GM12878 (cell line): ENCODE data around the gene NDC1. TPM values are rescaled to one million over a fixed set of nuclear protein-coding genes. Genes with fewer than 3 reads are reported as not detected.
"Not testable (repeated sequence)": the region's sequence is repeated elsewhere in the genome, so short reads cannot be mapped to it uniquely, and the experiment has no call there.

Source experiments
- ATAC-seq: fragments of 200-7000 bp; cut with Tn5 transposase; 3 replicates; pipeline ENCODE4 v1.9.1; 2020; ENCODE audit warnings: mild to moderate bottlenecking, moderate library complexity
- BruUV-seq: library from RNA; stranded (reverse); fragments of 400-500 nt; replicated peaks from 2 replicates; lab custom pipeline; 2021; lab: Mats Ljungman, UMichigan
- CTCF ChIA-PET: fragments of 300-600 bp; sonication (Branson Sonifier 250); formaldehyde crosslinking; extraction: SDS; loops from one replicate; lab custom pipeline; 2021; ENCODE audit warnings: inconsistent platforms; lab: Yijun Ruan, JAX
- POLR2A ChIA-PET: fragments of 350-600 bp; formaldehyde crosslinking; extraction: SDS; loops from one replicate; lab custom pipeline; 2021; ENCODE audit warnings: inconsistent platforms; lab: Charles Lee
- RAD21 ChIA-PET: fragments of 300-600 bp; sonication (Branson Sonifier 250); formaldehyde crosslinking; loops from one replicate; lab custom pipeline; 2023; ENCODE audit warnings: antibody characterized with exemption; ENCODE audit not compliant: unreplicated experiment; lab: Charles Lee
- SMC1A ChIA-PET: fragments of 300-600 bp; sonication (Branson Sonifier 250); formaldehyde crosslinking; loops from one replicate; lab custom pipeline; 2023; ENCODE audit not compliant: unreplicated experiment, uncharacterized antibody; lab: Charles Lee
- DNase-seq: peaks from one replicate; pipeline ENCODE4 v3.0.0-alpha.2; 2011; ENCODE audit warnings: low read depth, low spot score
- FAIRE-seq: peaks from 3 replicates; lab custom pipeline; 2011; peaks lifted over from hg19 to GRCh38; lab: Jason Lieb, UNC
- H2AFZ ChIP-seq: 2 replicates; pipeline ENCODE4 v1.6.0; 2011; ENCODE audit warnings: low read depth, low read length, control low read depth; ENCODE audit not compliant: control insufficient read depth
- H3K27ac ChIP-seq: 2 replicates; pipeline ENCODE4 v1.5.1; 2011; ENCODE audit warnings: control low read depth; ENCODE audit not compliant: control insufficient read depth, insufficient read depth
- H3K27me3 ChIP-seq, 2 experiments: replicated peaks in 1 of 2; 2 replicates each; pipeline versions ENCODE4 v1.6.0 to v1.6.1; 2011; ENCODE audit warnings: low read length in 1 of 2; ENCODE audit not compliant: control insufficient read depth in 2 of 2, insufficient read depth in 2 of 2
- H3K36me3 ChIP-seq, 2 experiments: 2 replicates each; pipeline ENCODE4 v1.5.1; 2011; ENCODE audit warnings: low read length in 1 of 2; ENCODE audit not compliant: control insufficient read depth in 2 of 2, insufficient read depth in 2 of 2
- H3K4me1 ChIP-seq: 2 replicates; pipeline ENCODE4 v1.6.1; 2011; ENCODE audit warnings: mild to moderate bottlenecking, low read length, moderate library complexity, mixed read lengths; ENCODE audit not compliant: control insufficient read depth, insufficient read depth
- H3K4me2 ChIP-seq: 2 replicates; pipeline ENCODE4 v1.6.0; 2011; ENCODE audit warnings: control low read depth; ENCODE audit not compliant: control insufficient read depth, insufficient read depth
- H3K4me3 ChIP-seq: fragments of 200-600 bp; sonication (generic); 2 replicates; pipeline ENCODE4 v1.5.1; 2016
- H3K79me2 ChIP-seq: 2 replicates; pipeline ENCODE4 v1.6.0; 2011; ENCODE audit warnings: low read length; ENCODE audit not compliant: control insufficient read depth, insufficient read depth
- H3K9ac ChIP-seq: 2 replicates; pipeline ENCODE4 v1.8.0; 2011; ENCODE audit warnings: low read length, control low read depth, mixed read lengths; ENCODE audit not compliant: control insufficient read depth, insufficient read depth
- H3K9me3 ChIP-seq: replicated peaks from 3 replicates; pipeline ENCODE4 v1.5.1; 2011; ENCODE audit warnings: mild to moderate bottlenecking, low read length; ENCODE audit not compliant: control insufficient read depth, insufficient read depth
- H4K20me1 ChIP-seq: 2 replicates; pipeline ENCODE4 v1.6.0; 2011; ENCODE audit not compliant: control insufficient read depth, insufficient read depth
- FOXK2 ChIP-seq: fragments of 450-650 bp; IDR thresholded peaks from 2 replicates; pipeline ENCODE4 v1.6.1; 2017; ENCODE audit warnings: mild to moderate bottlenecking, moderate library complexity
- RB1 ChIP-seq: fragments of 450-650 bp; formaldehyde crosslinking; IDR thresholded peaks from 2 replicates; pipeline ENCODE4 v1.6.1; 2017; ENCODE audit warnings: mild to moderate bottlenecking, borderline replicate concordance
- WGBS: methylation state at CpG from one replicate; pipeline ENCODE4 v1.1.6; 2016; ENCODE audit warnings: low lambda C conversion rate; ENCODE audit not compliant: insufficient replicate concordance, insufficient coverage; ENCODE audit errors: missing lambda C conversion rate; 5-methylcytosine and 5-hydroxymethylcytosine counted together
- in situ Hi-C: fragments of 300-500 bp; cut with MboI; formaldehyde crosslinking; loops from 9 replicates; pipeline ENCODE4 v1.14.3; 2018; ENCODE audit warnings: mixed read lengths
- intact Hi-C: fragments of 100-400 bp; cut with micrococcal nuclease; formaldehyde crosslinking; loops from one replicate; pipeline ENCODE4 v1.14.2; 2022; ENCODE audit not compliant: unreplicated experiment
- polyA plus RNA-seq, 11 experiments: library from polyadenylated mRNA; depleted of rRNA in 4 of 11; unstranded in 6 of 11; stranded (reverse) in 5 of 11; fragments of >200 nt; fragmentation: Nextera tagmentation in 4 of 11; fragmentation: Illumina TruSeq in 1 of 11; extraction: Ambion mirVana in 4 of 11; extraction: Trizol in 1 of 11; gene quantifications; 1 replicate in 1 of 11; 2 replicates in 10 of 11; pipeline versions ENCODE4 v1.2.1 to v1.2.3, GENCODE V29; 2011 to 2016; ENCODE audit warnings: inconsistent platforms in 2 of 11, missing spikeins in 2 of 11, low read depth in 1 of 11
- total RNA-seq, 4 experiments: library from RNA; depleted of rRNA in 3 of 4; stranded (reverse); fragments of >200 nt in 3 of 4; fragmentation: Illumina TruSeq in 1 of 4; extraction: Trizol in 1 of 4; gene quantifications; 2 replicates each; pipeline versions ENCODE4 v1.2.1 to v1.2.3, GENCODE V29; 2013 to 2021
- TF ChIP-seq, protein P1 (sequence below), 3 experiments: IDR thresholded peaks in 2 of 3; conservative IDR thresholded peaks in 1 of 3; 2 replicates each; pipeline ENCODE4 v1.5.1; 2011; ENCODE audit warnings: low read depth in 3 of 3, low read length in 3 of 3, mild to moderate bottlenecking in 3 of 3, control low read depth in 2 of 3, moderate library complexity in 2 of 3, inconsistent platforms in 1 of 3, mixed read lengths in 1 of 3; ENCODE audit not compliant: control insufficient read depth in 2 of 3, insufficient read depth in 1 of 3; ENCODE audit errors: extremely low read depth in 1 of 3

NDC1 gene
- total and polyA plus RNA-seq, 10 of the 15 experiments (the other 5 are each of a cell fraction or from before 2014, with no cell fraction given): 20.2 to 77.6 (median 47.1) TPM

DNA sequence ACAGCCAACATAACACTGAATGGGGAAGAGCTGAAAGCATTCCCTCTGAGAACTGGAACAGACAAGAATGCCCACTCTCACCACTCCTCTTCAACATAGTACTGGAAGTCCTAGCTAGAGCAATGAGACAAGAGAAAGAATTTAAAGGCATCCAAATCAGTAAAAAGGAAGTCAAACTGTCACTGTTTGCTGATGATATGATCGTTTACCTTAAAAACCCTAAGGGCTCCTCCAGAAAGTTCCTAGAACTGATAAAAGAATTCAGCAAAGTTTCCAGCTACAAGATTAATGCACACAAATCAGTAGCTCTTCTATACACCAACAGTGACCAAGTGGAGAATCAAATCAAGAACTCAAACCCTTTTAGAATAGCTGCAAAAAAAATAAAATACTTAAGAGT, 22.6 kb downstream of the NDC1 start:
- H3K4me1 ChIP-seq, POLR2A ChIA-PET, H3K4me2 ChIP-seq, DNase-seq, BruUV-seq, CTCF ChIA-PET, FAIRE-seq, H3K9ac ChIP-seq, H3K27me3 ChIP-seq, H3K27ac ChIP-seq, H3K9me3 ChIP-seq, intact Hi-C loops, H4K20me1 ChIP-seq, H3K79me2 ChIP-seq, RAD21 ChIA-PET, in situ Hi-C loops, H2AFZ ChIP-seq, H3K4me3 ChIP-seq, ATAC-seq: not testable (repeated sequence)
- SMC1A ChIA-PET: interaction anchor here (1.3 kb wide), 1 partner anchor 53 kb away, joined by 3 read pairs; no protein-coding TSS in a partner anchor
- H3K36me3 ChIP-seq: peaks cover 2 to 15% of the 10 kb centered on the region in 2 experiments
- 60% methylated on average over 1 of the region's 1 CpG for WGBS

DNA sequence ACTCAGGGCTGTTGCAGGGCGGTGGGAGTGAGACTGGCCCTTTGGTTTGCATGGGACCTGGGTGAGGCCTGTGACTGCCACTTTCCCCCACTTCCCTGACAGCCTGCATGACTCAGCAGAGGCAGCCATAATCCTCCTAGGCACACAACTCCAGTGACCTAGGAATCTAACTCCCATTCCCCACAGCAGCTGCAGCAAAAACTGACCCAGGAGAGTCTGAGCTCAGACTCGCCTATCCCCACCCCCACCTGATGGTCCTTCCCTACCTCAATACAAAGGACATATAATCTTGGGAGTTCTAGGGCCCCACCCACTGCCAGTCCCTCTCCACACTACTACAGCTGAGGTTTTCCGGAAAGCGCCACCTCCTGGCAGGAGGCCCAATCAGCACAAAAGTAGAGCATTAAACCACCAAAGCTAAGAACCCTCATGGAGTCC, 26.7 kb downstream of the NDC1 start:
- Histone ChIP-seq H3K36me3 (peaks cover 3 to 25% of the 10 kb centered on the region in 2 experiments), H3K9ac (no peak overlapping the region), H3K27ac (no peak overlapping the region), H3K79me2 (no peaks in the 10 kb centered on the region), H3K4me3 (no peak overlapping the region), H3K27me3 (no peaks in the 10 kb centered on the region), H3K4me1 (no peaks in the 10 kb centered on the region), H4K20me1 (no peaks in the 10 kb centered on the region), H3K4me2 (no peak overlapping the region), H3K9me3 (no peaks in the 10 kb centered on the region; the same call in 2 of the 3 replicates), H2AFZ (no peak overlapping the region)
- CTCF ChIA-PET: interaction anchor here (0.6 to 2.4 kb wide), 9 partner anchors 9 to 533 kb away, joined by 3 to 10 read pairs (median 4); no protein-coding TSS in a partner anchor
- in situ Hi-C loops (no loop called here), intact Hi-C loops (no loop called here)
- SMC1A ChIA-PET: no interaction called here
- 0 out of 3 replicates have a peak, but pooled peaks have one; percentile 27 for ATAC-seq
- no peak for FAIRE-seq
- TF ChIP-seq RB1: no peak
- TF ChIP-seq, protein P1, sequence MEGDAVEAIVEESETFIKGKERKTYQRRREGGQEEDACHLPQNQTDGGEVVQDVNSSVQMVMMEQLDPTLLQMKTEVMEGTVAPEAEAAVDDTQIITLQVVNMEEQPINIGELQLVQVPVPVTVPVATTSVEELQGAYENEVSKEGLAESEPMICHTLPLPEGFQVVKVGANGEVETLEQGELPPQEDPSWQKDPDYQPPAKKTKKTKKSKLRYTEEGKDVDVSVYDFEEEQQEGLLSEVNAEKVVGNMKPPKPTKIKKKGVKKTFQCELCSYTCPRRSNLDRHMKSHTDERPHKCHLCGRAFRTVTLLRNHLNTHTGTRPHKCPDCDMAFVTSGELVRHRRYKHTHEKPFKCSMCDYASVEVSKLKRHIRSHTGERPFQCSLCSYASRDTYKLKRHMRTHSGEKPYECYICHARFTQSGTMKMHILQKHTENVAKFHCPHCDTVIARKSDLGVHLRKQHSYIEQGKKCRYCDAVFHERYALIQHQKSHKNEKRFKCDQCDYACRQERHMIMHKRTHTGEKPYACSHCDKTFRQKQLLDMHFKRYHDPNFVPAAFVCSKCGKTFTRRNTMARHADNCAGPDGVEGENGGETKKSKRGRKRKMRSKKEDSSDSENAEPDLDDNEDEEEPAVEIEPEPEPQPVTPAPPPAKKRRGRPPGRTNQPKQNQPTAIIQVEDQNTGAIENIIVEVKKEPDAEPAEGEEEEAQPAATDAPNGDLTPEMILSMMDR (IDR thresholded peaks at IDR 0.05 in 2 of 3, conservative IDR thresholded peaks at IDR 0.05 in 1 of 3; ENCODE audit: control insufficient read depth in 2 of 3, extremely low read depth in 1 of 3, insufficient read depth in 1 of 3, low read depth in 3 of 3, low read length in 3 of 3): peak; percentile 11 to 33 (median 24); a peak in 4 of 6 replicates
- no peak for TF ChIP-seq FOXK2
- WGBS: 100% methylated on average over 4 of the region's 4 CpGs
- DNase-seq: no peak
- RAD21 ChIA-PET: interaction anchor here (1.1 kb wide), 1 partner anchor 25 kb away, joined by 6 read pairs; no protein-coding TSS in a partner anchor
- BruUV-seq: no TSS peak
- POLR2A ChIA-PET: interaction anchor here (0.5 to 0.7 kb wide), 2 partner anchors 9 to 10 kb away, joined by 3 to 5 read pairs; no protein-coding TSS in a partner anchor
